ENCODE results near the gene CD151.

Gene CD151

DNA sequence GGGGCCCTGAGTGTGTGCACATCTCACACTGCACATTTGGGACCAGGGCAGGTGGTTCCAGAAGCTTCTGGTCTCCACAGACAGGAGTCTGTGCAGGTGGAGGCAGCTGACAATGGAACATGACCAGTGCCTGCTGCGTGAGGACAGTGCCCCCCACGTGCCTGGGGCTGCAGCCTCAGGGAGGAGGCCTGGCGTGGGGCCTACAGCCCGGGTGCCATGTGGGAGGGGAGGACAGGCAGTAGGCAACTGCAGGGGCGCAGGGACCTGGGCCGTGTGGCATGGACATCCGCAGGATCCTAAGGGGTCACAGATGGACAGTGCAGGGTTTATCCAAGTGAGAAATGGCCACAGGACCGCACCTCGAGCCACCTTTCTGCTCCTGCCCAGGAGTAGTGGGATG is 38.7 kb downstream of the CD151 start:
- no peak for DNase-seq (ENCODE audit: low read depth in 2 of 2)

DNA sequence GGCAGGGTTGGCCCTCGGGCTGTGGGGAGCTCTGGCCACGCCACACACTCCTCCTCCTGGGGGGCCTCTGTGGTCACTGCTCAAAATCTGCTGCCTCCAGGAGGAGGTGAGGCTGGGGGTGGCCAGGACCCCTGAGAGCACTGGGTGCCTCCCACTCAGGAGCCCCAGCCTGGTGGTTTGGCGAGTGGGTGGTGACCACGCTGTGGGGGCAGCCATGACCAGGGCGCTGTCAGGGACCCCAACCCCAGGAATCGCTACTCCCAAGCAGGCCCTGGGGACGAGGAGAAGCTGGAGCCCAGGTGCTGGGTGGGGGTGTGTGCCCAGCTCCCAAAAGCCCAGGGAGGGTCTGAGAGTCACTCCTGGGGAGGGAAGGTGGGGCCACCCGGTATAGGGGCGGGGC is 40.0 kb downstream of the CD151 start:
- no peak for DNase-seq (ENCODE audit: low read depth in 2 of 2)

DNA sequence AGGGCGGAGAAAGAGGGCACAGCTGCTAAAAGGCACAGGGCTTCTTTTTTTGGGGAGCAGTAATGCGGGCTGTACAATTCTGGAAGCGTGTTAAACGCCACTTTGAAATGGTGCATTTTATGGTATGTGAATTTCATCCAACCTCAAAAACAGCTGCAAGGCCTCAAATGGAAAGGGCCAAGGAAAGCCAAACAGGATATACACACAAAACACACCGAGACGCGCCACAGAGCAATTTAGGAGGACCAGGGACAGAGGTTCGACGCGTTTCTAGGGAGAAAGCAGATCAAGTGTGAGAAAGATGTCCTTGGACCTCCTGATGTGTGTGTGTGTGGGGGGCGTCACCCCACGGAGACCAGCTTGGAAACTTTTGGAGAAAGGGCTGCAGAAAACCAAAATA is 41.0 kb downstream of the CD151 start:
- DNase-seq (ENCODE audit: low read depth in 2 of 2) = no peak

DNA sequence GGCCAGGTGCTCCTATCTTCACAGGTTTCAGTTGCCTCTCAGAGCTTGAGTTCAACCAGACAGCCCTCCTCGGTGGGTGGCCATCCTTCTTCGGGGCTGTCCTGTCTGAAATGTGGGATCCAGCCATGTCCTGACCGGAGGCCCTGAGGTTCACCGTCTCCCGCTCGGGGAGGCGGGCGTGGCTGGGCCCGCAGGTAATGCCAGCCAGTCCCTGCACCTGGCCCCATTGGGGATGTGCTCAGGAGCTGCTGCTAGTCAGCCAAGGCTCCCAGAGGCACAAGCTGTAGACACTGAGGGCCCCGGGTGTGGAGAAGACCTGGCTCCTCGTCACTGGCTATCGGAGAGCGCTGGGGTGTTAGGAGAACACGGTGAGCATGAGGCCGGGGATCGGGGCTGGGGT is 42.5 kb downstream of the CD151 start:
- no peak for DNase-seq (ENCODE audit: low read depth in 2 of 2)

DNA sequence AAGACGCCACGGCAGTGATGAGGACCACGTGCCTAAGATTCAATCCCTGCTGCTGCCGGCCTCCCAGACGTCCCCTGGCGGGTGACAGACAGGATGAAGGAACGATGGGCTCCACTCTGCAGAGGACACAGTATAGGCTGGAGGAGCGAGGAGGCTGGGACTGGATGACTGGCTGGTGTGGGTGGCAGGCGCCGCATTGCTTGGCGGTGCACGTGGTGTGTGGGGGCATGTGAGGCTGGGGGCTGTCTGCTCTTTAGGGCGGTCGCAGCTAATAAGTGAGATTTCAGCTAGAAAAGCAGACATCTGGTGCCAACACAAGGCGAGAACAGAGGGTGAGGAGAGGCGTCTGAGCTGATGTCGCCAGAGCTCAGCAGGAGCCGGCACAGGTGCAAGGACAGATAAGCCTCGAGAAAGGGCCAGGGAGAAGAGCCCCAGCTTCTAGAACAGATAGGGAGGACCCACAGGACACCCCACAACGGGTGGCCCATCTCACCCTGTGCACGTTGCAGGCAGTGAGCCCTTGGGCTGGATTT is 43.1 kb downstream of the CD151 start:
- DNase-seq (ENCODE audit: low read depth in 2 of 2) = no peak

DNA sequence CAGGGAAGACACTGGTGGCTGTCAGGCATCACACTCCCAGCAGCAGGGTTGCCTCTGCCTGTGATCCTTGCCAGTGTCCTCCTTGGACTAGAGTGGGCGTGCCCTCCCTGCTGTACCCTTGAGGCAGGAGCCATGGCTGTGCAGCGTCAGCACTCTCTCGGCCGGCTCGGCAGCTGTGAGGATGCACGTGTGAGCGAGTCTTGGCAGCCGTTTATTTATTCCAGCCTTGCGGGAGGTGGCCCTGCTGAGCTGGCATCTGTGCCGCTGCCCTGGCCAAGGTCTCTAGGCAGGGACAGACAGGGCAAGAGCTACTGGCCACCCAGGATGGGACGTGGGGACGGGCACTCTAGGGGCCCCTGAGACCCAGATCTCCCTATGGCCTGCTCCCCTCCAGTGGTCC is 43.8 kb downstream of the CD151 start:
- no peak for DNase-seq (ENCODE audit: low read depth in 2 of 2)

DNA sequence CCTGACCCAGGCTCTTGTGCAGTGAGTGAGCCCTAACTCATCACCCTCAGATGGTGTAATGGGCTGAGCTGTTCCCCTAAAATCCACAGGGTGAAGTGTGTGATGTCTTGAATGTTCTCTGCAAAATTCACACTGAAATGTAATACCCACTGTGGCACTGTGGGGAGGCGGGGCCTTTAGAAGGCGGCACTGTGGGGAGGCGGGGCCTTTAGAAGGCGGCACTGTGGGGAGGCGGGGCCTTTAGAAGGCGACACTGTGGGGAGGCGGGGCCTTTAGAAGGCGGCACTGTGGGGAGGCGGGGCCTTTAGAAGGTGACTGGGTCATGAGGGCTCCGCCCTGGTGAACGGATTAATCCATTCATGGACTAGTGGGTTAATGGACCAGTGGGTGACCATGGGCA is 44.8 kb downstream of the CD151 start:
- DNase-seq (ENCODE audit: low read depth in 2 of 2) = no peak

DNA sequence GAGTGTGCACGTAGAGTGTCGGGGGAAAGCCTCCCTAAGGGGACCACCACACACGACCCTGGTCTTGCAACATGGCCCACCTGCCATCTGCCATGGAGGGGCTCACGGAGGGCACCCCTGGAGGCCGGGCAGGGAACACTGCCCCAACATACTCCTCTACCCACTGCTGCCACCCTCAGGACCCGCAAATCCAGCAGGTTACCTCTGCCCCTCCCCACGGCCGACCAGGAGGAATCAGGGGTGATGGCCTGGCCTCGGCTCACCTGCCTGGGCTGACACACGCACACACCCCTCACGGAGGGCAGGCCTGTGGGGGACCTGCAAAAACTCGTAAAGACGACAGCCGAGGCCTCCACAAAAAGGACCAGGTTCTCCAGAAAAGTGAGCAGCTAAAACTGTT is 47.7 kb downstream of the CD151 start:
- DNase-seq (ENCODE audit: low read depth in 2 of 2) = no peak

DNA sequence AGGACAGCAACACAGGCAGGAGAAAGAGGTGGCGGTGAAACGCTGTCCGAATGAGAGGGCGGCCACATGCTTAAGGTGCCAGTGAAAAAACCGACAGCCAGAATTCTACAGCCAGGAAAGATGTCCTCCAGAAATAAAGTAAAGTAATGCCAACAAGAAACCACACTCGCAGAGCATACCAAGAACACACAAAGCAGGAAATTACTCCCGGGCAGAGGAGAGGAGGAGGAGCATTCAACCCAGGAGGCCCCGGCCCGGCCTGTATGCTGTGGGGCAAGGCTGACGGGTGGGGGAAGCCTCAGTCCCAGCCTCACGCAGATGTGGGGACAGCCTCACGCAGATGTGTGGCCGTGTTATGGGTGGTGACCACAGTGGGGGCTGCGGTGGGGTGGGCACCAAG is 49.8 kb downstream of the CD151 start:
- DNase-seq (ENCODE audit: low read depth in 2 of 2) = no peak

DNA sequence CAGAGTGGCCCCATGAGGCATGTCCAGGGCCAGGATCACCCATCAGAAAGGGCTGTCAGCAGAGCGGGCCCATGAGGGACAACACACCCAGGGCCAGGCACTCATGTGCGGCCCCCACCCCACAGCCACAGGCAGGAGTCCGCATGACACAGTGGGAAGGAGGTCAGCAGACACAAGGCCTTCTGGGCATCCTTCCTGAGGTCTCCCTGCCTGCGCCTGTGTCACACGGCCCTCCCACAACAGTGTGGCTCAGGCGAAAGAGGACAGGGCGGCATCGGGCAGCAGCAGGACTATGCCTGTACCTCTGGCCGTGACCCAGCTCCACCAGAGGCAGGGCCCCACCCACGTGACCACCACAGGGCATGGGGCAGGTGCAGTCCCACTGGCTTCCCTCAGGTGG is 50.8 kb downstream of the CD151 start:
- no peak for DNase-seq (ENCODE audit: low read depth in 2 of 2)

DNA sequence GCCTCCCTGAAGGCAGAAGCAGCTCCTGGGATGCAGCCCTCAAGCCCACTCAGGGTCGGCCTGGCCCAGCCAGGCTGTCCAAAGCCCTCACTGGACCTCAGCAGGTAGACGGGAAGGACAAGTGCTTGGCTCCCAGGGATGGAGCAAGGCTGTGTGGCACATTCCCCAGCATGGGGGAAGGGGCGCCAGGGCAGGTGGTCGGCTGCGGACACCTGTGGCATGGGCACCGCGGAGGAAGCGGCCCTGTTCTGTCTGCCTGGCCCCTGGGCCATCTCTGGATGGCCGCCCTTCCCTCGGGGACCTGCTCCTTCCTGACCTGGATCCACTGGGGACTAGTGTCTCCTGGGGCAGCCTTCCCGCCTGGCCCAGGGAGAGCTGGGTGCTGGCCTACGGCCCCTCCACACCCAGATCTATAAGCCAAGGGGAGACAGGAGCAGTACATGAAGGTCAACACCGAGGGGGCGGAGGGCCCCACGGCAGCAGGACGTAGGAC is 51.9 kb downstream of the CD151 start:
- no peak for DNase-seq (ENCODE audit: low read depth in 2 of 2)

DNA sequence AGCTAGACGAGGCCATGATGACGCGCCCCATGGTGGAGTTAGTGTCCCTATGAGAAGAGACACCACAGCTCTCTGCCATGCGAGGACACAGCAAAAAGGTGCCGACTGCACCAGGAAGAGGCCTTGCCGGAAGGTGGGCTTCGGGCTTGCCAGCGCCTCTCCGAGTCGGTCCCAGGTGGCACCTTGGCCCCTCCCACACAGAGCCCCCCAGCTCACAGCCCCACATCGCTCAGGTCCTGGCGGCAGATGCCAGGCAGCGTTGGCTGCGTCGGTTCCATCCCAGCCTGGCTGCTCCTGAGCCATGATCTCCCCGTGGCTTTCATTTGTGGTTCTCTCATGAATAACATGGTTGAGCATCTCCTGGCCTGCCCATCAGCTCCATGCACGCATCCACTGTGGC is 53.8 kb downstream of the CD151 start:
- no peak for DNase-seq (ENCODE audit: low read depth in 2 of 2)

DNA sequence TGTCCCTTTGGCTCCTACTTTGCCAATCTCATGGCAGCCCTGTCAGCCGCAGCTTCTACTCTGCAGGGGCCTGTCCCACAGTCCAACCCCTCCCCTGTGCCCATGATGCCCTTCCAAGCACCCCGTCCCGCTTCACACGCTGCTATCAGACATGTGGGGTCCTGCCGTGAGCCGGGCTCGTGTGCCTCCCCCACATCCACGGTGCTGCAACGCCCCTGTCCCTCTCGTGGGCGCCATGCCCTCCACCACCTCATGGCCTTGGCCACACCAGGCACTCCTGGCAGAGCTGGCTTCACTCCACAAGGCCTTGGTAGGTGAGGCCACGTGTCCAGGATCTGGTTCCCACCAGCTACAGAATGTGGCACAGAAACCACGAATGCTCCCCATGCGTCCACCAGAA is 54.8 kb downstream of the CD151 start:
- DNase-seq (ENCODE audit: low read depth in 2 of 2) = no peak

All from stimulated activated CD4-positive, alpha-beta T cell treated with anti-CD3 and anti-CD28 coated beads, Interleukin-1b, Interleukin-23, amount 100 ng/mL, for 1 hour (primary cell).